ENCODE data around the gene GPATCH8. TPM values are rescaled to one million over a fixed set of nuclear protein-coding genes. Genes with fewer than 3 reads are reported as not detected.
A peak's percentile ranks its signal among the peaks of the same experiment; 100 is the strongest.

The GPATCH8 gene
- total RNA-seq, 1 donor, result 31.1 TPM

GRCh38 chr17:44350733-44351226 is 152.4 kb downstream of the GPATCH8 start:
- peak; percentile 81 for TF ChIP-seq CTCF (IDR thresholded peaks at IDR 0.05; ENCODE audit: insufficient read depth, low read depth, low read length)
- H3K4me3 ChIP-seq (ENCODE audit: low read depth, low read length), result no peak overlapping the region
- DNase-seq (ENCODE audit: low read depth), result peak; percentile 50

GRCh38 chr17:44349553-44350070 is 153.6 kb downstream of the GPATCH8 start:
- TF ChIP-seq CTCF (IDR thresholded peaks at IDR 0.05; ENCODE audit: insufficient read depth, low read depth, low read length), result no peak
- no peak for DNase-seq (ENCODE audit: low read depth)
- H3K4me3 ChIP-seq (ENCODE audit: low read depth, low read length), result no peak overlapping the region

DNA sequence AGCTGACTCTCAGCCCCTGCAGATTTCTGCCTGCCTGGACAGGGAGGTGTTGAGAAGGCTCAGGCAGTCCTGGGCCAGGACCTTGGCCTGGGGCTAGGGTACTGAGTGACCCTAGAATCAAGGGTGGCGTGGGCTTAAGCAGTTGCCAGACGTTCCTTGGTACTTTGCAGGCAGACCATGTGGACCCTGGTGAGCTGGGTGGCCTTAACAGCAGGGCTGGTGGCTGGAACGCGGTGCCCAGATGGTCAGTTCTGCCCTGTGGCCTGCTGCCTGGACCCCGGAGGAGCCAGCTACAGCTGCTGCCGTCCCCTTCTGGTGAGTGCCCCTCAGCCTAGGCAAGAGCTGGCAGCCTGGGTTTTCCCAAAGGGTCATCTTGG is 154.2 kb downstream of the GPATCH8 start:
- H3K4me3 ChIP-seq (ENCODE audit: low read depth, low read length), result no peak overlapping the region
- no peak for TF ChIP-seq CTCF (IDR thresholded peaks at IDR 0.05; ENCODE audit: insufficient read depth, low read depth, low read length)
- no peak for DNase-seq (ENCODE audit: low read depth)

- no peak for TF ChIP-seq CTCF (IDR thresholded peaks at IDR 0.05; ENCODE audit: insufficient read depth, low read depth, low read length)
- no peak for DNase-seq (ENCODE audit: low read depth)
- no peak overlapping the region for H3K4me3 ChIP-seq (ENCODE audit: low read depth, low read length)
These were observed 154.8 kb downstream of the GPATCH8 start for GRCh38 chr17:44348234-44348987.

Small RNA genes lying within 50 kb of the gene (small RNA-seq; reads per million reads assigned to genes)
- not detected for gene RN7SL258P

Other genes starting within 250 kb of the GPATCH8 start
- gene SLC4A1, start 235.3 kb downstream of the GPATCH8 start, total RNA-seq, result not detected in 2 replicates
- under 0.01 TPM in 1 of 2 replicates, not detected in the other for gene RUNDC3A, start 194.8 kb downstream of the GPATCH8 start, total RNA-seq
- gene SLC25A39, start 178.6 kb downstream of the GPATCH8 start, total RNA-seq, result 58.9 and 61.7 TPM in 2 replicates
- 165 and 256 TPM in 2 replicates for gene GRN, start 158.1 kb downstream of the GPATCH8 start, total RNA-seq
- gene FAM171A2, start 139.6 kb downstream of the GPATCH8 start, total RNA-seq, result 0.86 and 2.6 TPM in 2 replicates
- gene ITGA2B, start 113.8 kb downstream of the GPATCH8 start, total RNA-seq, result under 0.01 TPM in 2 replicates
- gene FZD2, start 54.1 kb upstream of the GPATCH8 start, total RNA-seq, result 35.4 and 36.3 TPM in 2 replicates
- gene MEIOC, start 153.1 kb upstream of the GPATCH8 start, total RNA-seq, result under 0.01 and 0.43 TPM in 2 replicates
- gene CCDC43, start 186.4 kb upstream of the GPATCH8 start, total RNA-seq, result 32.5 and 52.2 TPM in 2 replicates
- gene DBF4B, start 205.3 kb upstream of the GPATCH8 start, total RNA-seq, result 4.2 and 7.8 TPM in 2 replicates